HCT116 (cell line): ENCODE measurements around the gene ST7. TPM values are rescaled to one million over a fixed set of nuclear protein-coding genes. Genes with fewer than 3 reads are reported as not detected.

ENCODE experiments used
- ATAC-seq: fragments of 200-7000 bp; cut with Tn5 transposase; 2 replicates; pipeline ENCODE4 v1.9.1; 2020; ENCODE audit warnings: mild to moderate bottlenecking, moderate library complexity
- BruUV-seq: library from RNA; stranded (reverse); fragments of 400-500 nt; replicated peaks from 2 replicates; lab custom pipeline; 2021; lab: Mats Ljungman, UMichigan
- CTCF ChIA-PET: fragments of 300-600 bp; sonication (Branson Sonifier 250); formaldehyde crosslinking; loops from one replicate; lab custom pipeline; 2021; ENCODE audit warnings: antibody characterized with exemption; lab: Charles Lee
- POLR2A ChIA-PET: fragments of 300-600, 350-600 bp; sonication (Branson Sonifier 250); formaldehyde crosslinking; loops from one replicate; lab custom pipeline; 2021; ENCODE audit warnings: antibody characterized with exemption; lab: Charles Lee
- RAD21 ChIA-PET, 2 experiments: fragments of 300-600 bp; sonication (Branson Sonifier 250); formaldehyde crosslinking; loops; one replicate each; lab custom pipeline; 2023; ENCODE audit warnings: low total read pairs in 2 of 2; ENCODE audit not compliant: uncharacterized antibody in 2 of 2, unreplicated experiment in 2 of 2, low non-redundant PET in 1 of 2; lab: Charles Lee
- DNase-seq: peaks from one replicate; pipeline ENCODE4 v3.0.0-alpha.2; 2010; ENCODE audit warnings: low read depth, low spot score
- H2AFZ ChIP-seq: fragments of 200-600 bp; shearing (Covaris generic), sonication (generic); 2 replicates; pipeline ENCODE4 v1.6.1; 2017; ENCODE audit warnings: low read depth, mixed run types, mixed read lengths, antibody characterized with exemption, low read length; ENCODE audit not compliant: poor library complexity, severe bottlenecking
- H3K27ac ChIP-seq: 2 replicates; pipeline ENCODE4 v1.5.1; 2012; ENCODE audit warnings: low read depth, low read length
- H3K27me3 ChIP-seq: fragments of 200-600 bp; sonication (generic); 2 replicates; pipeline ENCODE4 v1.6.1; 2016; ENCODE audit warnings: mixed run types, low read length, mixed read lengths; ENCODE audit not compliant: insufficient read depth
- H3K36me3 ChIP-seq, 2 experiments: fragments of 200-500 bp in 1 of 2; fragments of 200-600 bp in 1 of 2; sonication (Bioruptor generic) in 1 of 2; sonication (generic) in 1 of 2; 2 replicates each; pipeline versions ENCODE4 v1.5.1 to v1.6.1; 2014 to 2016; ENCODE audit warnings: low read length in 2 of 2, inconsistent platforms in 1 of 2, mixed read lengths in 1 of 2, mixed run types in 1 of 2; ENCODE audit not compliant: insufficient read depth in 2 of 2, control insufficient read depth in 1 of 2
- H3K4me1 ChIP-seq, 2 experiments: fragments of 200-600 bp in 1 of 2; sonication (generic) in 1 of 2; 2 replicates each; pipeline versions ENCODE4 v1.5.1 to v1.6.1; 2012 to 2017; ENCODE audit warnings: low read length in 2 of 2, inconsistent platforms in 1 of 2, mild to moderate bottlenecking in 1 of 2, mixed read lengths in 1 of 2, mixed run types in 1 of 2, moderate library complexity in 1 of 2; ENCODE audit not compliant: insufficient read depth in 2 of 2, control insufficient read depth in 1 of 2
- H3K4me2 ChIP-seq: fragments of 200-600 bp; sonication (generic); 2 replicates; pipeline ENCODE4 v1.6.1; 2017; ENCODE audit warnings: mixed run types, low read length, mixed read lengths
- H3K4me3 ChIP-seq, 2 experiments: fragments of 200-600 bp in 1 of 2; sonication (generic) in 1 of 2; replicated peaks in 1 of 2; 2 replicates each; pipeline ENCODE4 v1.5.1; 2011 to 2016; ENCODE audit warnings: low read length in 2 of 2, control low read depth in 1 of 2, low read depth in 1 of 2, mild to moderate bottlenecking in 1 of 2, mixed read lengths in 1 of 2, mixed run types in 1 of 2
- H3K79me2 ChIP-seq: fragments of 200-600 bp; sonication (generic); 2 replicates; pipeline ENCODE4 v1.6.1; 2017; ENCODE audit warnings: mild to moderate bottlenecking, mixed run types, low read length, moderate library complexity, mixed read lengths; ENCODE audit not compliant: insufficient read depth
- H3K9ac ChIP-seq: fragments of 200-600 bp; sonication (generic); 2 replicates; pipeline ENCODE4 v1.6.1; 2016; ENCODE audit warnings: low read length, mixed read lengths
- H3K9me2 ChIP-seq: fragments of 200-600 bp; sonication (generic), shearing (Covaris generic); 2 replicates; pipeline ENCODE4 v1.6.1; 2017; ENCODE audit warnings: mixed run types, mild to moderate bottlenecking, moderate library complexity; ENCODE audit not compliant: insufficient read depth
- H3K9me3 ChIP-seq, 2 experiments: fragments of 200-500 bp in 1 of 2; fragments of 200-600 bp in 1 of 2; sonication (Bioruptor generic) in 1 of 2; sonication (generic) in 1 of 2; 2 replicates each; pipeline ENCODE4 v1.6.1; 2014 to 2017; ENCODE audit warnings: low read length in 2 of 2, mixed read lengths in 2 of 2, inconsistent platforms in 1 of 2, low read depth in 1 of 2, mild to moderate bottlenecking in 1 of 2, mixed run types in 1 of 2, moderate library complexity in 1 of 2; ENCODE audit not compliant: control insufficient read depth in 1 of 2, insufficient read depth in 1 of 2
- H4K20me1 ChIP-seq: fragments of 200-600 bp; sonication (generic), shearing (Covaris generic); 2 replicates; pipeline ENCODE4 v1.6.1; 2017; ENCODE audit warnings: mixed run types, mild to moderate bottlenecking, moderate library complexity; ENCODE audit not compliant: insufficient read depth
- ATF3 ChIP-seq: IDR thresholded peaks from 2 replicates; pipeline ENCODE4 v1.6.1; 2012
- CBX3 ChIP-seq: IDR thresholded peaks from 2 replicates; pipeline ENCODE4 v1.6.1; 2012; ENCODE audit warnings: low read depth
- CEBPB ChIP-seq: IDR thresholded peaks from 2 replicates; pipeline ENCODE4 v1.6.1; 2012; ENCODE audit warnings: low read depth
- CTCF ChIP-seq, 3 experiments: fragments of 200-600 bp in 1 of 3; sonication (generic) in 1 of 3; IDR thresholded peaks in 2 of 3; conservative IDR thresholded peaks in 1 of 3; 2 replicates each; pipeline ENCODE4 v1.5.1; 2012 to 2017; ENCODE audit warnings: low read depth in 2 of 3, low read length in 2 of 3, antibody characterized with exemption in 1 of 3, borderline replicate concordance in 1 of 3, control low read depth in 1 of 3, mild to moderate bottlenecking in 1 of 3, mixed read lengths in 1 of 3, mixed run types in 1 of 3, moderate library complexity in 1 of 3; ENCODE audit not compliant: insufficient read depth in 1 of 3
- EZH2 ChIP-seq: fragments of 200-600 bp; sonication (generic); IDR thresholded peaks from 2 replicates; pipeline ENCODE4 v1.6.1; 2017; ENCODE audit warnings: antibody characterized with exemption, mixed run types
- JUND ChIP-seq: IDR thresholded peaks from 2 replicates; pipeline ENCODE4 v1.6.1; 2012
- POLR2A ChIP-seq: IDR thresholded peaks from 2 replicates; pipeline ENCODE4 v1.7.0; 2011; ENCODE audit warnings: borderline replicate concordance; ENCODE audit not compliant: insufficient read depth, insufficient read length; ENCODE audit errors: extremely low read depth
- REST ChIP-seq: IDR thresholded peaks from 2 replicates; pipeline ENCODE4 v1.6.1; 2012; ENCODE audit warnings: low read depth
- SRF ChIP-seq: IDR thresholded peaks from 2 replicates; pipeline ENCODE4 v1.6.1; 2012; ENCODE audit warnings: low read depth
- ZBTB33 ChIP-seq: IDR thresholded peaks from 2 replicates; pipeline ENCODE4 v1.6.1; 2011; ENCODE audit warnings: mild to moderate bottlenecking, low read length, moderate library complexity; ENCODE audit not compliant: insufficient replicate concordance; ENCODE audit errors: extremely low read depth
- intact Hi-C: fragments of 100-400 bp; cut with micrococcal nuclease; formaldehyde crosslinking; loops from 2 replicates; pipeline ENCODE4 v1.10.0; 2022
- total RNA-seq: library from RNA; stranded (reverse); gene quantifications from one replicate; pipeline ENCODE4 v1.2.1, GENCODE V29; 2021; ENCODE audit not compliant: unreplicated experiment

The ST7 gene
- total RNA-seq, 1 experiment from 2014 or later = 12.6 TPM

- BruUV-seq = TSS peak; percentile 22
- DNase-seq (no peak), ATAC-seq (no peak)
- no peak for TF ChIP-seq REST
- TF ChIP-seq JUND = no peak
- TF ChIP-seq CBX3 = no peak
- no peak for TF ChIP-seq ZBTB33
- TF ChIP-seq SRF = no peak
- TF ChIP-seq ATF3 = no peak
- no peak for TF ChIP-seq EZH2
- TF ChIP-seq POLR2A = no peak
- no peak for TF ChIP-seq CEBPB
- TF ChIP-seq CTCF (IDR thresholded peaks at IDR 0.05 in 2 of 3, conservative IDR thresholded peaks at IDR 0.05 in 1 of 3; ENCODE audit: borderline replicate concordance in 1 of 3, insufficient read depth in 1 of 3, low read depth in 2 of 3, low read length in 2 of 3) = no peak
- Histone ChIP-seq H2AFZ (no peak overlapping the region), H3K27ac (peak overlapping the region; percentile 22; the same call in 1 of the 2 replicates), H3K36me3 (no peaks in the 10 kb centered on the region), H3K4me3 (peak overlapping the region in 1 of 2 experiments; percentile 25; a peak in 2 of 4 replicates), H3K9ac (peak overlapping the region; percentile 30), H3K4me1 (peaks cover 0 to 23% of the 10 kb centered on the region in 2 experiments; a peak in 2 of 4 replicates), H4K20me1 (no peaks in the 10 kb centered on the region), H3K9me3 (no peaks in the 10 kb centered on the region), H3K9me2 (no peaks in the 10 kb centered on the region), H3K27me3 (no peaks in the 10 kb centered on the region), H3K79me2 (no peaks in the 10 kb centered on the region), H3K4me2 (peak overlapping the region; percentile 61)
- POLR2A ChIA-PET = no interaction called here
- RAD21 ChIA-PET = no interaction called here
- CTCF ChIA-PET = no interaction called here
- intact Hi-C loops = no loop called here
Measured at GRCh38 chr7:117133125-117133524, 179.8 kb downstream of the ST7 start.
